Colonic mucosa (tissue), 4 donors: ENCODE data around the gene MB21D2. TPM values are rescaled to one million over a fixed set of nuclear protein-coding genes. Genes with fewer than 3 reads are reported as not detected.

Experiments used
- DNase-seq: peaks from one replicate; pipeline ENCODE4 v3.0.0-alpha.2; 2020
- H3K27ac ChIP-seq: fragments of 200-600 bp; one replicate; pipeline ENCODE4 v1.8.0; 2021
- H3K27me3 ChIP-seq: fragments of 200-600 bp; one replicate; pipeline ENCODE4 v1.8.0; 2021
- H3K36me3 ChIP-seq: fragments of 200-600 bp; one replicate; pipeline ENCODE4 v1.8.0; 2021
- H3K4me1 ChIP-seq: fragments of 200-600 bp; one replicate; pipeline ENCODE4 v1.8.0; 2021; ENCODE audit warnings: mild to moderate bottlenecking
- H3K4me3 ChIP-seq: fragments of 200-600 bp; one replicate; pipeline ENCODE4 v1.8.0; 2021
- H3K9ac ChIP-seq, 2 donors: one replicate each; pipeline ENCODE4 v1.7.0; 2013; ENCODE audit warnings: control low read depth in 2 of 2, low read depth in 2 of 2, low read length in 2 of 2
- H3K9me3 ChIP-seq: fragments of 200-600 bp; one replicate; pipeline ENCODE4 v1.8.0; 2021
- CTCF ChIP-seq: fragments of 200-600 bp; IDR thresholded peaks from one replicate; pipeline ENCODE4 v1.8.0; 2022; ENCODE audit warnings: antibody characterized with exemption, mild to moderate bottlenecking
- intact Hi-C: fragments of 100-400 bp; cut with DNase I; formaldehyde crosslinking; loops from one replicate; pipeline ENCODE4 v1.14.1; 2022
- total RNA-seq, 2 donors: library from RNA; stranded (reverse); fragmentation: NEBNext Ultra II Directional in 1 of 2; extraction: Animal tissue kit (Norgen Biotek cat#: 25700) in 1 of 2; gene quantifications; one replicate each; pipeline ENCODE4 v1.2.1, GENCODE V29; 2021
- donor health status: healthy.
- donor health status: DM: no; HTN: no; CAD: no.
- donor health status: DM: no; HTN: no; CAD: no.

MB21D2 gene
- total RNA-seq, 2 donors from 2014 or later, result 2.8 to 4.4 TPM

DNA sequence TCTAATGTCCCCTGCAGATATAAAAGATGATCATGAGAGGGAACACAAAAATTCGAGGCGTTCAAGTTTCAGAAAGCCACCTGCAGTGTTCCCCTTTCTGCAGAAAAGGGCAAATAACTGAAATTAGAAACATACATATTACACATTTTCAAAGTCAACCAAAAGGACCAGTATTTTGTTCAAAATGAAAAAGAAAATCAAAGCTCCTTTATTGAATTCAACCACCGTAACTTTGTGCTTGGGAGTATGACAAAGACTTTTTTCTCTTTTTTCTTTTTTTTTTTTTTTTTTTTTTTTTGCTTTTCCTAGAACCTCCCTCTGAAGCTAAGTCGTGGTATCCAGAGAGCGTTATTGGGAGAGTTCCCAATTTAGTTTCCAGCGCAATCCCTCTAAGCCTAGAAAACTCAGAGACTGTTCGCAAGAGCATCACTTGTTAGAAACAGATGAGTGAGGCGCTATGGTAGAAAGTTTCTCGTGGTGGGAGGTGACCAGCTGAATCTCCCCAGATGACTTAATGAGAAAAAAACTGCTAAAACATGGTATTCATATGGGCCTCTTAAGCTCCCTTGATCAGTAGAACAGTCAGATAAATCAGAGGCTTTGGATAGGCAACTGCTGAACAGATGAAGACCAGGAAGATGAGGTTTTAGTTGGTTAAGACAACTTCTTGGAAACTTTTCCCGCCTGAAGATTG is 77.4 kb downstream of the MB21D2 start:
- H3K36me3 ChIP-seq, result no peaks in the 10 kb centered on the region
- no peaks in the 10 kb centered on the region for H3K9me3 ChIP-seq
- no peaks in the 10 kb centered on the region for H3K27me3 ChIP-seq
- TF ChIP-seq CTCF, result no peak
- no peaks in the 10 kb centered on the region for H3K4me1 ChIP-seq
- H3K27ac ChIP-seq, result no peak overlapping the region
- H3K4me3 ChIP-seq, result no peak overlapping the region
- DNase-seq, result no peak
- no peak overlapping the region for H3K9ac ChIP-seq
- intact Hi-C loops, result no loop called here

GRCh38 chr3:192835818-192836815 is 81.5 kb downstream of the MB21D2 start:
- Histone ChIP-seq H3K4me1 (no peaks in the 10 kb centered on the region), H3K36me3 (no peaks in the 10 kb centered on the region), H3K4me3 (no peak overlapping the region), H3K9ac (no peak overlapping the region), H3K27me3 (no peaks in the 10 kb centered on the region), H3K27ac (no peak overlapping the region), H3K9me3 (no peaks in the 10 kb centered on the region)
- TF ChIP-seq CTCF, result no peak
- DNase-seq, result no peak
- intact Hi-C loops, result no loop called here

DNA sequence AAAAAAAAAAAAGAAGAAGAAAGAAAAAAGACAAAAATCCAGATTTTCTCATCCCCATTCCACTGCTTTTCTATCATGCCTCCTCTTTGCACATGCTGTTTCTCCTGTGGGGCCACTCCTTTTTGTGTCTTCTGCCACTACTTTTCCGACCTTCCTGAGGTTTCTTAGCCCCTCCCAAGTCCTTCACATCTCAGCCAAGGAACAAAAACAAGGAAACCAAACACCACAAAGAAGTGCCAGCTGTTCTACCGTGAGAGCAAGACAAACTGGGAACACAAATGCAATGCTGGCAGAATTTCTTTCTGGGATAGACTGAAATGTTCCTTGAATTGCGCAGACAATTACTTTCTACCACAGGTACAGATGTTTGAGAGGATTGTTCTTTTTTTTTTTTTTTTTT is 83.2 kb downstream of the MB21D2 start:
- no peaks in the 10 kb centered on the region for H3K27me3 ChIP-seq
- H3K27ac ChIP-seq, result no peak overlapping the region
- no peaks in the 10 kb centered on the region for H3K4me1 ChIP-seq
- DNase-seq, result no peak
- no peaks in the 10 kb centered on the region for H3K9me3 ChIP-seq
- H3K4me3 ChIP-seq, result no peak overlapping the region
- no peak overlapping the region for H3K9ac ChIP-seq
- no peaks in the 10 kb centered on the region for H3K36me3 ChIP-seq
- TF ChIP-seq CTCF, result no peak
- intact Hi-C loops, result no loop called here

DNA sequence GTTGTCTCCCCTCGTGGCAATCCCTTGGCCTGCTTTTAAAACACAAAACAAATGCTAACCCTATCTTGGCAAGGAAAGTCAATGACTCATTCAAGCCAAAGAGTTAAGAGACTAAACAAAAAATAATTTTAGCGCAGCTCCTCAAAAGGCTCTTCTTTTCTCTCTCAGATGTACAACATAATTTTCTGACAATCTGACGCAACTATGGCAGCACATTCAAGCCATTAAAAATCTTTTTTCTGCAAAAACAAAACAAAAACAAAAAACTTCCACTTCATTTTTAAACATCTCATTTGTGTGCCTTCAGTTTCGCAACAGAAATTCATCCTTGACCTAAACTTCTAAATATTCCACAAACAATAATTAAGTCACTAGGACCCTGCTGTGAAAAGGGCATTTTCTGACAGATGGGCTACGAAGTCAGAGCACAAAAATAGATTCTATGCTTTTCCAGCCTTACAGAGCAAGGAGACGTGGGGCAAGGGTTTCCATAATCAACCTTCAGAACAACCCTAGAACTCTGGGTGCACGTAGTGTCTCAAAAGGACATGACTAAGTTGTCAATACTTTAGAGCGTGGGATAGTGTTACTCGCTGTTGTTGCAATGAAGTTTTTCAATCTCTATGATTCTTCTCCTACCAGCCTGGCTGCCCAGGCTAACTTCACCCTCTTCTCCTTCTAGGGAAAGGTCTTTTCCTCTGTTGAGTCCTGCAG is 84.3 kb downstream of the MB21D2 start:
- intact Hi-C loops, result no loop called here
- H3K27ac ChIP-seq, result no peak overlapping the region

More for the DNA sequence above, 84.3 kb downstream of the MB21D2 start:
- no peak overlapping the region for H3K9ac ChIP-seq
- H3K27me3 ChIP-seq, result no peaks in the 10 kb centered on the region
- H3K4me1 ChIP-seq, result no peaks in the 10 kb centered on the region
- no peak for TF ChIP-seq CTCF
- no peaks in the 10 kb centered on the region for H3K36me3 ChIP-seq
- no peak overlapping the region for H3K4me3 ChIP-seq
- DNase-seq, result no peak
- no peaks in the 10 kb centered on the region for H3K9me3 ChIP-seq
